GM12878 (cell line): ENCODE results near the gene BLOC1S6. TPM values are rescaled to one million over a fixed set of nuclear protein-coding genes. Genes with fewer than 3 reads are reported as not detected.

Experiments used
- ATAC-seq: fragments of 200-7000 bp; cut with Tn5 transposase; 3 replicates; pipeline ENCODE4 v1.9.1; 2020; ENCODE audit warnings: mild to moderate bottlenecking, moderate library complexity
- BruUV-seq: library from RNA; stranded (reverse); fragments of 400-500 nt; replicated peaks from 2 replicates; lab custom pipeline; 2021; lab: Mats Ljungman, UMichigan
- CTCF ChIA-PET: fragments of 300-600 bp; sonication (Branson Sonifier 250); formaldehyde crosslinking; extraction: SDS; loops from one replicate; lab custom pipeline; 2021; ENCODE audit warnings: inconsistent platforms; lab: Yijun Ruan, JAX
- POLR2A ChIA-PET: fragments of 350-600 bp; formaldehyde crosslinking; extraction: SDS; loops from one replicate; lab custom pipeline; 2021; ENCODE audit warnings: inconsistent platforms; lab: Charles Lee
- RAD21 ChIA-PET: fragments of 300-600 bp; sonication (Branson Sonifier 250); formaldehyde crosslinking; loops from one replicate; lab custom pipeline; 2023; ENCODE audit warnings: antibody characterized with exemption; ENCODE audit not compliant: unreplicated experiment; lab: Charles Lee
- SMC1A ChIA-PET: fragments of 300-600 bp; sonication (Branson Sonifier 250); formaldehyde crosslinking; loops from one replicate; lab custom pipeline; 2023; ENCODE audit not compliant: unreplicated experiment, uncharacterized antibody; lab: Charles Lee
- DNase-seq: peaks from one replicate; pipeline ENCODE4 v3.0.0-alpha.2; 2011; ENCODE audit warnings: low read depth, low spot score
- FAIRE-seq: peaks from 3 replicates; lab custom pipeline; 2011; peaks lifted over from hg19 to GRCh38; lab: Jason Lieb, UNC
- H2AFZ ChIP-seq: 2 replicates; pipeline ENCODE4 v1.6.0; 2011; ENCODE audit warnings: low read depth, low read length, control low read depth; ENCODE audit not compliant: control insufficient read depth
- H3K27ac ChIP-seq: 2 replicates; pipeline ENCODE4 v1.5.1; 2011; ENCODE audit warnings: control low read depth; ENCODE audit not compliant: control insufficient read depth, insufficient read depth
- H3K27me3 ChIP-seq, 2 experiments: replicated peaks in 1 of 2; 2 replicates each; pipeline versions ENCODE4 v1.6.0 to v1.6.1; 2011; ENCODE audit warnings: low read length in 1 of 2; ENCODE audit not compliant: control insufficient read depth in 2 of 2, insufficient read depth in 2 of 2
- H3K36me3 ChIP-seq, 2 experiments: 2 replicates each; pipeline ENCODE4 v1.5.1; 2011; ENCODE audit warnings: low read length in 1 of 2; ENCODE audit not compliant: control insufficient read depth in 2 of 2, insufficient read depth in 2 of 2
- H3K4me1 ChIP-seq: 2 replicates; pipeline ENCODE4 v1.6.1; 2011; ENCODE audit warnings: mild to moderate bottlenecking, low read length, moderate library complexity, mixed read lengths; ENCODE audit not compliant: control insufficient read depth, insufficient read depth
- H3K4me2 ChIP-seq: 2 replicates; pipeline ENCODE4 v1.6.0; 2011; ENCODE audit warnings: control low read depth; ENCODE audit not compliant: control insufficient read depth, insufficient read depth
- H3K4me3 ChIP-seq: fragments of 200-600 bp; sonication (generic); 2 replicates; pipeline ENCODE4 v1.5.1; 2016
- H3K79me2 ChIP-seq: 2 replicates; pipeline ENCODE4 v1.6.0; 2011; ENCODE audit warnings: low read length; ENCODE audit not compliant: control insufficient read depth, insufficient read depth
- H3K9ac ChIP-seq: 2 replicates; pipeline ENCODE4 v1.8.0; 2011; ENCODE audit warnings: low read length, control low read depth, mixed read lengths; ENCODE audit not compliant: control insufficient read depth, insufficient read depth
- H3K9me3 ChIP-seq: replicated peaks from 3 replicates; pipeline ENCODE4 v1.5.1; 2011; ENCODE audit warnings: mild to moderate bottlenecking, low read length; ENCODE audit not compliant: control insufficient read depth, insufficient read depth
- H4K20me1 ChIP-seq: 2 replicates; pipeline ENCODE4 v1.6.0; 2011; ENCODE audit not compliant: control insufficient read depth, insufficient read depth
- CBX3 ChIP-seq: fragments of 200-600 bp; sonication (generic); IDR thresholded peaks from 2 replicates; pipeline ENCODE4 v1.6.1; 2016; ENCODE audit warnings: low read depth, borderline replicate concordance
- EP300 ChIP-seq, 2 experiments: fragments of 150-350 bp in 1 of 2; IDR thresholded peaks; 2 replicates each; pipeline ENCODE4 v1.6.1; 2011 to 2012; ENCODE audit warnings: low read depth in 2 of 2, low read length in 2 of 2, borderline replicate concordance in 1 of 2, improper control_type of control experiment in 1 of 2, inconsistent platforms in 1 of 2; ENCODE audit not compliant: control insufficient read depth in 1 of 2
- GABPA ChIP-seq: IDR thresholded peaks from 2 replicates; pipeline ENCODE4 v1.6.1; 2014; ENCODE audit warnings: antibody characterized with exemption, low read depth, mild to moderate bottlenecking, inconsistent platforms
- JUNB ChIP-seq: IDR thresholded peaks from 2 replicates; pipeline ENCODE4 v1.6.1; 2016; ENCODE audit warnings: antibody characterized with exemption, mild to moderate bottlenecking
- NR2F1 ChIP-seq: fragments of 450-650 bp; conservative IDR thresholded peaks from 2 replicates; pipeline ENCODE4 v1.6.1; 2017; ENCODE audit warnings: mild to moderate bottlenecking
- RAD51 ChIP-seq: fragments of 450-650 bp; IDR thresholded peaks from 2 replicates; pipeline ENCODE4 v1.6.1; 2016; ENCODE audit warnings: moderate library complexity, mild to moderate bottlenecking, inconsistent platforms
- TAF1 ChIP-seq: IDR thresholded peaks from 2 replicates; pipeline ENCODE4 v1.6.1; 2011; ENCODE audit warnings: mild to moderate bottlenecking, low read depth, low read length, borderline replicate concordance
- TCF3 ChIP-seq: IDR thresholded peaks from 2 replicates; pipeline ENCODE4 v1.6.1; 2012; ENCODE audit warnings: low read depth, mild to moderate bottlenecking, low read length, borderline replicate concordance; ENCODE audit not compliant: insufficient read depth
- WGBS: methylation state at CpG from one replicate; pipeline ENCODE4 v1.1.6; 2016; ENCODE audit warnings: low lambda C conversion rate; ENCODE audit not compliant: insufficient replicate concordance, insufficient coverage; ENCODE audit errors: missing lambda C conversion rate; 5-methylcytosine and 5-hydroxymethylcytosine counted together
- in situ Hi-C: fragments of 300-500 bp; cut with MboI; formaldehyde crosslinking; loops from 9 replicates; pipeline ENCODE4 v1.14.3; 2018; ENCODE audit warnings: mixed read lengths
- intact Hi-C: fragments of 100-400 bp; cut with micrococcal nuclease; formaldehyde crosslinking; loops from one replicate; pipeline ENCODE4 v1.14.2; 2022; ENCODE audit not compliant: unreplicated experiment
- polyA plus RNA-seq, 11 experiments: library from polyadenylated mRNA; depleted of rRNA in 4 of 11; unstranded in 6 of 11; stranded (reverse) in 5 of 11; fragments of >200 nt; fragmentation: Nextera tagmentation in 4 of 11; fragmentation: Illumina TruSeq in 1 of 11; extraction: Ambion mirVana in 4 of 11; extraction: Trizol in 1 of 11; gene quantifications; 1 replicate in 1 of 11; 2 replicates in 10 of 11; pipeline versions ENCODE4 v1.2.1 to v1.2.3, GENCODE V29; 2011 to 2016; ENCODE audit warnings: inconsistent platforms in 2 of 11, missing spikeins in 2 of 11, low read depth in 1 of 11
- total RNA-seq, 4 experiments: library from RNA; depleted of rRNA in 3 of 4; stranded (reverse); fragments of >200 nt in 3 of 4; fragmentation: Illumina TruSeq in 1 of 4; extraction: Trizol in 1 of 4; gene quantifications; 2 replicates each; pipeline versions ENCODE4 v1.2.1 to v1.2.3, GENCODE V29; 2013 to 2021
- TF ChIP-seq, protein P1 (sequence below): IDR thresholded peaks from 2 replicates; pipeline ENCODE4 v1.6.1; 2011; ENCODE audit warnings: borderline replicate concordance, low read depth, mild to moderate bottlenecking, moderate library complexity, mixed read lengths, low read length; ENCODE audit not compliant: insufficient read depth; ENCODE audit errors: extremely low read length
- TF ChIP-seq, protein P2 (sequence below): IDR thresholded peaks from 2 replicates; pipeline ENCODE4 v1.6.1; 2011; ENCODE audit warnings: mild to moderate bottlenecking, low read depth, low read length, moderate library complexity; ENCODE audit not compliant: insufficient replicate concordance
- TF ChIP-seq, protein P3 (sequence below): IDR thresholded peaks from 2 replicates; pipeline ENCODE4 v1.6.1; 2012; ENCODE audit warnings: low read depth, low read length, improper control_type of control experiment
- TF ChIP-seq, protein P4 (sequence below): fragments of 450-650 bp; conservative IDR thresholded peaks from 2 replicates; pipeline ENCODE4 v1.6.1; 2017; ENCODE audit warnings: mild to moderate bottlenecking, moderate library complexity

BLOC1S6 gene
- total and polyA plus RNA-seq, 10 of the 15 experiments (the other 5 are each of a cell fraction or from before 2014, with no cell fraction given): 13.5 to 48.8 (median 32.7) TPM

DNA sequence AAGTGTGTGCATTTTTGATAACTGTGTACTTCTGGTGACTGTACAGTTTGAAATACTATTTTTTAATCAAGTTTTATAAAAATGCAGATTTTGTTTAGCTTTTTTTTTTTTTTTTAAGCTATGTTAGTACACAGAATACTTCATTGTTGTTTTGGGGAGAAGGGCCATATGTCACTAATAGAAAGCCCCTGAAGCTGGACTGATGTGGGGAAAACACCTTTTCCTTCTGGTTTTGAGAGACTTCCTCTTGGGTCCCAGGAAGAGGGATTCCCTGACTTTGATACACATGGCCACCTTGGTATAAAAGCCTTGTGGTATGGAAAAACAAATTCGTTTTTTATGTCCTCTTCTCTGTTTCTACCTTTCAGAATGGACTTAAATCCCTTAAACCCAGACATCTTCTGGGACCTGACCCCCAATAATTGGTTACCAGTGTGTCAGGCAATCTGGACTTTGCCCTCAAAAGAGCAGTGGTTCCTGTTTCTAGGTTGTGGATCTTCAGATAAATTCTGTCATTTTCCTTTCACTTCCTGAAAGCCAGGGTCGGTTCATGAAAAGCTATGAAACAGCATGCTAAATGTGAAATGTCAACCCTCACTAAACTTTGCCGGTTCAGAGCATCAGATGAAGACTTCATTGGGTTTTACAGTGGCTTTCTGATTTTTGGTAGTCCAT is 31.1 kb upstream of the BLOC1S6 start (continued):
- TF ChIP-seq GABPA (no peak), TAF1 (no peak), RAD51 (no peak), CBX3 (no peak), NR2F1 (peak; percentile 59), TCF3 (no peak)
- TF ChIP-seq, protein P1, sequence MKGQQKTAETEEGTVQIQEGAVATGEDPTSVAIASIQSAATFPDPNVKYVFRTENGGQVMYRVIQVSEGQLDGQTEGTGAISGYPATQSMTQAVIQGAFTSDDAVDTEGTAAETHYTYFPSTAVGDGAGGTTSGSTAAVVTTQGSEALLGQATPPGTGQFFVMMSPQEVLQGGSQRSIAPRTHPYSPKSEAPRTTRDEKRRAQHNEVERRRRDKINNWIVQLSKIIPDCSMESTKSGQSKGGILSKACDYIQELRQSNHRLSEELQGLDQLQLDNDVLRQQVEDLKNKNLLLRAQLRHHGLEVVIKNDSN: no peak
- TF ChIP-seq, protein P2, sequence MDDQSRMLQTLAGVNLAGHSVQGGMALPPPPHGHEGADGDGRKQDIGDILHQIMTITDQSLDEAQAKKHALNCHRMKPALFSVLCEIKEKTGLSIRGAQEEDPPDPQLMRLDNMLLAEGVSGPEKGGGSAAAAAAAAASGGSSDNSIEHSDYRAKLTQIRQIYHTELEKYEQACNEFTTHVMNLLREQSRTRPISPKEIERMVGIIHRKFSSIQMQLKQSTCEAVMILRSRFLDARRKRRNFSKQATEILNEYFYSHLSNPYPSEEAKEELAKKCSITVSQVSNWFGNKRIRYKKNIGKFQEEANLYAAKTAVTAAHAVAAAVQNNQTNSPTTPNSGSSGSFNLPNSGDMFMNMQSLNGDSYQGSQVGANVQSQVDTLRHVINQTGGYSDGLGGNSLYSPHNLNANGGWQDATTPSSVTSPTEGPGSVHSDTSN: no peak
- TF ChIP-seq, all 136 proteins: peak for 19

DNA sequence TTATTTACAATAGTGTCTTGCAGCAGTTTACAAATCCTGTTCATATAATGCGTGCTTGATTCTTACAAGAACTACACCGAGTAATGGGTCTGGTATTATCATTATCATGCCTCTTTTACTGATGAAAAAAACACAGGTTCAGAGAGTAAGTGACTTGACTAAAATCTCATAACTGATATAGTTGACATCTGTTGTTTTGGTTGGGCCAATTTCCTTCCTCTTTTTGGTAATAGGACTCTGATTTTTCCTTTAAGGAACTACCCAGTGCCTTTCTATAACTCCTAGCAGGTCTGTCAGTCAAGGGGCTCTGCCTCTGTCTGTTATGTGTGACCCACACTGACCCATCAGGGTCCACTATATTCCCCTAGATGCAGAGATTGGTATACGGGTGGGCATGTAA is 14.6 kb upstream of the BLOC1S6 start:
- no TSS peak for BruUV-seq
- POLR2A ChIA-PET: no interaction called here
- CTCF ChIA-PET: interaction anchor here (1.0 to 1.1 kb wide), 2 partner anchors 14 to 114 kb away, joined by 3 to 8 read pairs; no protein-coding TSS in a partner anchor

More for the DNA sequence above, 14.6 kb upstream of the BLOC1S6 start:
- Histone ChIP-seq H3K9ac (no peak overlapping the region), H4K20me1 (no peaks in the 10 kb centered on the region), H3K36me3 (no peaks in the 10 kb centered on the region), H3K4me3 (no peak overlapping the region), H3K79me2 (no peaks in the 10 kb centered on the region), H2AFZ (no peak overlapping the region), H3K9me3 (no peaks in the 10 kb centered on the region; the same call in 2 of the 3 replicates), H3K27me3 (no peaks in the 10 kb centered on the region), H3K4me2 (no peak overlapping the region), H3K4me1 (no peaks in the 10 kb centered on the region), H3K27ac (no peak overlapping the region)
- intact Hi-C loops: no loop called here
- FAIRE-seq (no peak), ATAC-seq (no peak), DNase-seq (no peak)
- TF ChIP-seq JUNB (no peak), EP300 (IDR thresholded peaks at IDR 0.05; ENCODE audit: borderline replicate concordance in 1 of 2, control insufficient read depth in 1 of 2, low read depth in 2 of 2, low read length in 2 of 2) (no peak)
- TF ChIP-seq, protein P3, sequence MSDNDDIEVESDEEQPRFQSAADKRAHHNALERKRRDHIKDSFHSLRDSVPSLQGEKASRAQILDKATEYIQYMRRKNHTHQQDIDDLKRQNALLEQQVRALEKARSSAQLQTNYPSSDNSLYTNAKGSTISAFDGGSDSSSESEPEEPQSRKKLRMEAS: no peak
- TF ChIP-seq, protein P4, sequence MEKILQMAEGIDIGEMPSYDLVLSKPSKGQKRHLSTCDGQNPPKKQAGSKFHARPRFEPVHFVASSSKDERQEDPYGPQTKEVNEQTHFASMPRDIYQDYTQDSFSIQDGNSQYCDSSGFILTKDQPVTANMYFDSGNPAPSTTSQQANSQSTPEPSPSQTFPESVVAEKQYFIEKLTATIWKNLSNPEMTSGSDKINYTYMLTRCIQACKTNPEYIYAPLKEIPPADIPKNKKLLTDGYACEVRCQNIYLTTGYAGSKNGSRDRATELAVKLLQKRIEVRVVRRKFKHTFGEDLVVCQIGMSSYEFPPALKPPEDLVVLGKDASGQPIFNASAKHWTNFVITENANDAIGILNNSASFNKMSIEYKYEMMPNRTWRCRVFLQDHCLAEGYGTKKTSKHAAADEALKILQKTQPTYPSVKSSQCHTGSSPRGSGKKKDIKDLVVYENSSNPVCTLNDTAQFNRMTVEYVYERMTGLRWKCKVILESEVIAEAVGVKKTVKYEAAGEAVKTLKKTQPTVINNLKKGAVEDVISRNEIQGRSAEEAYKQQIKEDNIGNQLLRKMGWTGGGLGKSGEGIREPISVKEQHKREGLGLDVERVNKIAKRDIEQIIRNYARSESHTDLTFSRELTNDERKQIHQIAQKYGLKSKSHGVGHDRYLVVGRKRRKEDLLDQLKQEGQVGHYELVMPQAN: no peak
- in situ Hi-C loops: no loop called here
- SMC1A ChIA-PET: no interaction called here
- 48% methylated on average over 3 of the region's 3 CpGs for WGBS
- RAD21 ChIA-PET: no interaction called here
